ENCODE data around the gene SLC12A8. TPM values are rescaled to one million over a fixed set of nuclear protein-coding genes. Genes with fewer than 3 reads are reported as not detected.
A peak's percentile ranks its signal among the peaks of the same experiment; 100 is the strongest.

The SLC12A8 gene
- total RNA-seq, 1 donor from 2014 or later = 13.6 TPM

DNA sequence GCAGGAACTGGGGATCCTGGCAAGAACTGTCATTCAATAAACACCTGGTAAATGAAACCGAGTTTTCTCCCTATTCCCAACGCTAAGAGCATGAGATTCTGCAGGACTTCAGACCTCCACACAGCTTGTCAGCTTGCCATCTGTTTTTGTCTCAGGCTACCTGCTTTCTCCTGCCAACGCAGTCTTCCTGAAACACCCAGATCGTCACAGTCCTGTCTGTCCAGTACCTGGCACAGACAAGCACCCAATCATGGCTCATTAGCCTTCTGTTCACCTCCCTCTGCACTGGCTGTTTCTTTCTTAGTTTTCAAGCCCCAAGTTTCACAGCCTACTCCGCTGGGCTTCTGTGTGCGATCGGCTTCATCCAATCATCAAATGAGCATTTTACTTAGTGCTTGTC lies 5.0 kb downstream of the SLC12A8 start:
- H3K36me3 ChIP-seq (ENCODE audit: control insufficient read depth, insufficient read depth, low read length) = no peaks in the 10 kb centered on the region
- H3K27me3 ChIP-seq (ENCODE audit: control insufficient read depth, insufficient read depth, low read length) = no peaks in the 10 kb centered on the region
- no peak overlapping the region for H3K4me3 ChIP-seq (ENCODE audit: low read depth, low read length)
- TF ChIP-seq, protein P1, sequence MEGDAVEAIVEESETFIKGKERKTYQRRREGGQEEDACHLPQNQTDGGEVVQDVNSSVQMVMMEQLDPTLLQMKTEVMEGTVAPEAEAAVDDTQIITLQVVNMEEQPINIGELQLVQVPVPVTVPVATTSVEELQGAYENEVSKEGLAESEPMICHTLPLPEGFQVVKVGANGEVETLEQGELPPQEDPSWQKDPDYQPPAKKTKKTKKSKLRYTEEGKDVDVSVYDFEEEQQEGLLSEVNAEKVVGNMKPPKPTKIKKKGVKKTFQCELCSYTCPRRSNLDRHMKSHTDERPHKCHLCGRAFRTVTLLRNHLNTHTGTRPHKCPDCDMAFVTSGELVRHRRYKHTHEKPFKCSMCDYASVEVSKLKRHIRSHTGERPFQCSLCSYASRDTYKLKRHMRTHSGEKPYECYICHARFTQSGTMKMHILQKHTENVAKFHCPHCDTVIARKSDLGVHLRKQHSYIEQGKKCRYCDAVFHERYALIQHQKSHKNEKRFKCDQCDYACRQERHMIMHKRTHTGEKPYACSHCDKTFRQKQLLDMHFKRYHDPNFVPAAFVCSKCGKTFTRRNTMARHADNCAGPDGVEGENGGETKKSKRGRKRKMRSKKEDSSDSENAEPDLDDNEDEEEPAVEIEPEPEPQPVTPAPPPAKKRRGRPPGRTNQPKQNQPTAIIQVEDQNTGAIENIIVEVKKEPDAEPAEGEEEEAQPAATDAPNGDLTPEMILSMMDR (IDR thresholded peaks at IDR 0.05; ENCODE audit: insufficient read depth, low read length, poor library complexity, severe bottlenecking) = no peak
- no peak for DNase-seq (ENCODE audit: low read depth)

DNA sequence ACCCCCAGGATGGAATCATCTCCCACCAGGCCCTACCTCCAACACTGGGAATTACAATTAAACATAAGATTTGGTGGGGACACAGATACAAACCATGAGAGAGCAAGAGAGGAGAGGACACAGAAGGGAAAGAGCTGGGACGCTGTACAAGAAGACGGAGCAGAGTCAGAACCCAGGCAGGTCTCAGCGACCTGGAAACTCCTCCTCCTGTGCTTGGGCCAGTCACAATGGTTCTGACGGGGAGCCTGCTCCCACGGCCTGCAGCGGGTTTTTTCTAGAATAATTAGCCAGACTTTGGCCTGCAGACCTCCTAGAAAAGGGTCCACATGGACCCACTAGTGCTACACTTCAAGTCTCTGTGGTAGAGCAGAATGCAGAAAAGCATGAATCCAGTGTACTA lies 5.6 kb downstream of the SLC12A8 start:
- DNase-seq (ENCODE audit: low read depth) = no peak
- Histone ChIP-seq H3K36me3 (ENCODE audit: control insufficient read depth, insufficient read depth, low read length) (no peaks in the 10 kb centered on the region), H3K4me3 (ENCODE audit: low read depth, low read length) (no peak overlapping the region), H3K27me3 (ENCODE audit: control insufficient read depth, insufficient read depth, low read length) (no peaks in the 10 kb centered on the region)
- TF ChIP-seq, protein P1 (IDR thresholded peaks at IDR 0.05; ENCODE audit: insufficient read depth, low read length, poor library complexity, severe bottlenecking) = no peak

DNA sequence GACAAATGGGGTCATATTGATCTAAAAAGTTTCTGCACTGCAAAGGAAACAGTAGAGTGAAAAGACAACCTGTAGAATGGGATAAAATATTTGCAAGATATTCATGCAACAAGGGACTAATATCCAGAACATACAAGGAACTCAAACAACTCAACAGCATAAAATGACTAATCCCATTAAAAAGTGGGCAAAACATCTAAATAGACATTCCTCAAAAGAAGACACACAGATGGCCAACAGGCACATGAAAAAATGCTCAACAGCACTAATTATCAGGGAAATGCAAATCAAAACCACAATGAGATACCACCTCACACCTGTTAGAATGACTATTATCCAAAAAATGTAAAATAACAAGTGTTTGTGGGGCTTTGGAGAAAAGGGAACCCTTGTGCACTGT lies 8.8 kb downstream of the SLC12A8 start:
- TF ChIP-seq, protein P1 (IDR thresholded peaks at IDR 0.05; ENCODE audit: insufficient read depth, low read length, poor library complexity, severe bottlenecking) = no peak
- H3K27me3 ChIP-seq (ENCODE audit: control insufficient read depth, insufficient read depth, low read length) = no peaks in the 10 kb centered on the region

DNA sequence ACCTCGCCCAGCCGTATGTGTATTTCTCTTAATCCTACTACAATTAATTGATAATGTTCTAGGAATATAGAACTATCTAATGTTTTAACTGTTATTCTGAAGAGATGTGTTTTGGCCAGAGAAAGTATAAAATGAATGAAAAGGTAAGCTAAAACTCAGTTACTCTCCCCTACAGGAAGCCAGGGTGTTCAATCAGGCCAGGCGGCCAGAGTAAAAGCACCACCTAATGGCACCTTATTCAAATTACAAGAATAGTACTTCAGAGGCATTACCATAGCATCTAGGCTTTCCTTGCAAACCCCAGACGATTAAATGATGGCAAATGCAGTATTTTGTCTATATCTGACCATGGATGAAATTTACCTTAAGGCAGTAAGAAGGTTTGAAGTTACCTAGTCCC lies 10.4 kb downstream of the SLC12A8 start:
- no peak overlapping the region for H3K4me3 ChIP-seq (ENCODE audit: low read depth, low read length)
- TF ChIP-seq, protein P1 (IDR thresholded peaks at IDR 0.05; ENCODE audit: insufficient read depth, low read length, poor library complexity, severe bottlenecking) = peak; percentile 11
- no peak for DNase-seq (ENCODE audit: low read depth)
- no peaks in the 10 kb centered on the region for H3K36me3 ChIP-seq (ENCODE audit: control insufficient read depth, insufficient read depth, low read length)
- H3K27me3 ChIP-seq (ENCODE audit: control insufficient read depth, insufficient read depth, low read length) = no peaks in the 10 kb centered on the region

More for the DNA sequence above, 8.8 kb downstream of the SLC12A8 start:
- DNase-seq (ENCODE audit: low read depth) = no peak
- H3K4me3 ChIP-seq (ENCODE audit: low read depth, low read length) = no peak overlapping the region
- no peaks in the 10 kb centered on the region for H3K36me3 ChIP-seq (ENCODE audit: control insufficient read depth, insufficient read depth, low read length)

DNA sequence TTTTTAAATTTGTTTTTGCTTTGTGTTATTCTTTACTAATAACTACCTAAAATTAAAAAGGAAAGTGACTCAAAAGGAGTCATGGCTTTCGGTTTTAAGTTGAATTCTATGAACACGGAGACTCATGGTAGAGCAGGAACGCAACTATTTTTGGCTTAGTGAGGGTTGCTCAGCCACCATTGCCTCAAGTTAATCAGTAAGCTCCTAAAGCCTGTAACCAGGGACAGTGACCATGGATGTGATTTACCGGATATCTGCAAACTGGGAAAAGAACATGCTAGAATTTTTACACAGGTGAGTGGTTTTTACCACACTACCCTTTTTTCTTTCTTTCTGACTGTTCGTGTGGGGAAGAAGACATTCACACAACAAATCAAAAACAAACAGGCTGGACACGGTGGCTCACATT lies 11.8 kb downstream of the SLC12A8 start:
- H3K4me3 ChIP-seq (ENCODE audit: low read depth, low read length) = no peak overlapping the region

More for the DNA sequence above, 11.8 kb downstream of the SLC12A8 start:
- no peaks in the 10 kb centered on the region for H3K27me3 ChIP-seq (ENCODE audit: control insufficient read depth, insufficient read depth, low read length)
- no peaks in the 10 kb centered on the region for H3K36me3 ChIP-seq (ENCODE audit: control insufficient read depth, insufficient read depth, low read length)
- DNase-seq (ENCODE audit: low read depth) = peak; percentile 25
- TF ChIP-seq, protein P1 (IDR thresholded peaks at IDR 0.05; ENCODE audit: insufficient read depth, low read length, poor library complexity, severe bottlenecking) = no peak
